NT2/D1 (cell line): ENCODE data around the gene ARHGAP10.

ENCODE experiments used
- SUZ12 ChIP-seq: IDR thresholded peaks from 2 replicates; pipeline ENCODE4 v1.6.1; 2011; ENCODE audit not compliant: insufficient read length, insufficient read depth; ENCODE audit errors: extremely low read depth
- YY1 ChIP-seq: IDR thresholded peaks from 2 replicates; pipeline ENCODE4 v1.6.1; 2011; ENCODE audit not compliant: insufficient read length, insufficient read depth
- ZNF274 ChIP-seq: IDR thresholded peaks from 2 replicates; pipeline ENCODE4 v1.6.1; 2011; ENCODE audit warnings: mild to moderate bottlenecking, low read depth, low read length

- TF ChIP-seq ZNF274 (no peak), YY1 (no peak), SUZ12 (no peak)
Observed at GRCh38 chr4:147802346-147802745, 70.5 kb downstream of the ARHGAP10 start.
